HEK293 (cell line): Measurements from ENCODE around the gene CFAP73.

Source experiments
- ATF2 ChIP-seq: fragments of 450-650 bp; formaldehyde crosslinking; IDR thresholded peaks from 2 replicates; pipeline ENCODE4 v1.5.1; 2016; ENCODE audit warnings: missing biosample characterization, missing genetic modification characterization, low read depth
- ELK4 ChIP-seq: IDR thresholded peaks from 2 replicates; pipeline ENCODE4 v1.6.1; 2011; ENCODE audit warnings: mild to moderate bottlenecking, low read depth, low read length, borderline replicate concordance
- GLI2 ChIP-seq: fragments of 450-650 bp; formaldehyde crosslinking; IDR thresholded peaks from 2 replicates; pipeline ENCODE4; 2017; ENCODE audit warnings: missing biosample characterization, missing genetic modification characterization, low read depth, borderline replicate concordance
- GLIS1 ChIP-seq: fragments of 450-650 bp; formaldehyde crosslinking; IDR thresholded peaks from 2 replicates; pipeline ENCODE4 v1.5.1; 2016; ENCODE audit warnings: missing biosample characterization, missing genetic modification characterization
- KLF1 ChIP-seq: fragments of 450-650 bp; formaldehyde crosslinking; IDR thresholded peaks from 2 replicates; pipeline ENCODE4 v1.5.1; 2016; ENCODE audit warnings: missing biosample characterization, missing genetic modification characterization
- MEIS1 ChIP-seq: sonication (generic); formaldehyde crosslinking; IDR thresholded peaks from 2 replicates; pipeline ENCODE4 v1.8.1; 2022; ENCODE audit warnings: missing genetic modification reagents, mild to moderate bottlenecking, borderline replicate concordance
- SCRT1 ChIP-seq: fragments of 450-650 bp; formaldehyde crosslinking; IDR thresholded peaks from 2 replicates; pipeline ENCODE4 v1.5.1; 2016; ENCODE audit warnings: missing biosample characterization, missing genetic modification characterization, borderline replicate concordance
- WT1 ChIP-seq: fragments of 450-650 bp; formaldehyde crosslinking; IDR thresholded peaks from 2 replicates; pipeline ENCODE4 v1.5.1; 2016; ENCODE audit warnings: missing biosample characterization, missing genetic modification characterization
- ZBTB11 ChIP-seq: fragments of 450-650 bp; formaldehyde crosslinking; conservative IDR thresholded peaks from 2 replicates; pipeline ENCODE4 v1.5.1; 2016; ENCODE audit warnings: low read depth, missing biosample characterization, missing genetic modification characterization
- ZFP3 ChIP-seq: fragments of 450-650 bp; formaldehyde crosslinking; IDR thresholded peaks from 2 replicates; pipeline ENCODE4 v1.5.1; 2016; ENCODE audit warnings: low read depth, missing biosample characterization, missing genetic modification characterization
- ZFP37 ChIP-seq: fragments of 450-650 bp; formaldehyde crosslinking; IDR thresholded peaks from 2 replicates; pipeline ENCODE4 v1.5.1; 2016; ENCODE audit warnings: missing biosample characterization, missing genetic modification characterization
- ZFP41 ChIP-seq: fragments of 450-650 bp; formaldehyde crosslinking; IDR thresholded peaks from 2 replicates; pipeline ENCODE4 v1.5.1; 2016; ENCODE audit warnings: missing biosample characterization, missing genetic modification characterization, borderline replicate concordance
- ZNF112 ChIP-seq: fragments of 450-650 bp; formaldehyde crosslinking; IDR thresholded peaks from 2 replicates; pipeline ENCODE4 v1.5.0; 2017; ENCODE audit warnings: missing biosample characterization, missing genetic modification characterization
- ZNF157 ChIP-seq: fragments of 450-650 bp; formaldehyde crosslinking; IDR thresholded peaks from 2 replicates; pipeline ENCODE4 v1.5.1; 2016; ENCODE audit warnings: missing biosample characterization, missing genetic modification characterization
- ZNF18 ChIP-seq: fragments of 450-650 bp; formaldehyde crosslinking; IDR thresholded peaks from 2 replicates; pipeline ENCODE4 v1.5.1; 2016; ENCODE audit warnings: missing biosample characterization, missing genetic modification characterization
- ZNF19 ChIP-seq: fragments of 450-650 bp; formaldehyde crosslinking; IDR thresholded peaks from 2 replicates; pipeline ENCODE4; 2016; ENCODE audit warnings: missing biosample characterization, missing genetic modification characterization, low read depth
- ZNF202 ChIP-seq: fragments of 450-650 bp; formaldehyde crosslinking; IDR thresholded peaks from 2 replicates; pipeline ENCODE4 v1.5.1; 2016; ENCODE audit warnings: missing biosample characterization, missing genetic modification characterization, borderline replicate concordance
- ZNF24 ChIP-seq: fragments of 450-650 bp; formaldehyde crosslinking; IDR thresholded peaks from 2 replicates; pipeline ENCODE4 v1.5.1; 2016; ENCODE audit warnings: missing biosample characterization, missing genetic modification characterization
- ZNF266 ChIP-seq: fragments of 450-650 bp; formaldehyde crosslinking; IDR thresholded peaks from 2 replicates; pipeline ENCODE4 v1.5.1; 2016; ENCODE audit warnings: missing biosample characterization, missing genetic modification characterization, low read depth
- ZNF513 ChIP-seq: fragments of 450-650 bp; IDR thresholded peaks from 2 replicates; pipeline ENCODE4 v1.5.1; 2018; ENCODE audit warnings: missing biosample characterization, missing genetic modification characterization
- ZNF530 ChIP-seq: fragments of 450-650 bp; formaldehyde crosslinking; IDR thresholded peaks from 2 replicates; pipeline ENCODE4 v1.5.1; 2016; ENCODE audit warnings: low read depth, missing biosample characterization, missing genetic modification characterization
- ZNF555 ChIP-seq: fragments of 450-650 bp; formaldehyde crosslinking; conservative IDR thresholded peaks from 2 replicates; pipeline ENCODE4 v1.5.1; 2017; ENCODE audit warnings: missing biosample characterization, mild to moderate bottlenecking, missing genetic modification characterization, inconsistent platforms
- ZNF561 ChIP-seq: fragments of 450-650 bp; IDR thresholded peaks from 2 replicates; pipeline ENCODE4 v1.5.1; 2018; ENCODE audit warnings: missing biosample characterization, missing genetic modification characterization, borderline replicate concordance
- ZNF626 ChIP-seq: fragments of 450-650 bp; sonication (Bioruptor Pico); formaldehyde crosslinking; IDR thresholded peaks from 2 replicates; pipeline ENCODE4 v1.5.1; 2018; ENCODE audit warnings: missing biosample characterization, missing genetic modification characterization, inconsistent platforms
- ZNF677 ChIP-seq: fragments of 450-650 bp; IDR thresholded peaks from 2 replicates; pipeline ENCODE4 v1.5.0; 2018; ENCODE audit warnings: missing biosample characterization, mild to moderate bottlenecking, missing genetic modification characterization, moderate library complexity
- ZNF707 ChIP-seq: fragments of 450-650 bp; formaldehyde crosslinking; IDR thresholded peaks from 2 replicates; pipeline ENCODE4 v1.5.1; 2016; ENCODE audit warnings: missing biosample characterization, missing genetic modification characterization
- ZNF785 ChIP-seq: fragments of 450-650 bp; formaldehyde crosslinking; IDR thresholded peaks from 2 replicates; pipeline ENCODE4 v1.5.1; 2016; ENCODE audit warnings: missing biosample characterization, missing genetic modification characterization
- ZSCAN23 ChIP-seq: fragments of 450-650 bp; formaldehyde crosslinking; IDR thresholded peaks from 2 replicates; pipeline ENCODE4 v1.5.1; 2016; ENCODE audit warnings: missing biosample characterization, missing genetic modification characterization
- ZSCAN5A ChIP-seq: fragments of 450-650 bp; formaldehyde crosslinking; IDR thresholded peaks from 2 replicates; pipeline ENCODE4 v1.5.1; 2016; ENCODE audit warnings: missing biosample characterization, missing genetic modification characterization

Gene CFAP73

GRCh38 chr12:113185180-113186032 is 35.9 kb downstream of the CFAP73 start, which contains the start of the genes DDX54 and RITA1 (continued):
- TF ChIP-seq ZSCAN5A (tag by site-specific recombination) (peak; percentile 80; the same call in 1 of the 2 replicates), ZNF18 (tag by site-specific recombination) (no peak; the same call in none of the 2 replicates), ZSCAN23 (peak; percentile 90), ZNF19 (tag by site-specific recombination) (no peak), ZNF202 (tag by site-specific recombination) (no peak), ZNF555 (tag by site-specific recombination) (no peak), ZNF266 (tag by site-specific recombination) (no peak), ZNF626 (tag by site-specific recombination) (no peak), ZNF707 (tag by site-specific recombination) (no peak), ZNF561 (tag by site-specific recombination) (peak; percentile 98), ZNF677 (tag by site-specific recombination) (0 out of 2 replicates have a peak, but pooled peaks have one; percentile 14), GLI2 (no peak), ELK4 (no peak), ZNF157 (tag by site-specific recombination) (no peak), GLIS1 (peak; percentile 94), SCRT1 (tag by site-specific recombination) (no peak; the same call in 1 of the 2 replicates), WT1 (tag by site-specific recombination) (no peak), ZFP37 (tag by site-specific recombination) (peak; percentile 83; the same call in 1 of the 2 replicates), ZFP3 (tag by site-specific recombination) (no peak), ZNF530 (tag by site-specific recombination) (no peak), ATF2 (tag by site-specific recombination) (no peak), ZFP41 (no peak), ZNF513 (no peak), KLF1 (peak; percentile 93), MEIS1 (no peak), ZBTB11 (peak; percentile 32; the same call in 1 of the 2 replicates), ZNF112 (tag by site-specific recombination) (no peak), ZNF24 (tag by site-specific recombination) (0 out of 2 replicates have a peak, but pooled peaks have one; percentile 48), ZNF785 (tag by site-specific recombination) (no peak)
